K562 (cell line): Measurements from ENCODE around the gene FETUB. TPM values are rescaled to one million over a fixed set of nuclear protein-coding genes. Genes with fewer than 3 reads are reported as not detected.

Experiments
- ATAC-seq: fragments of 200-7000 bp; cut with Tn5 transposase; 3 replicates; pipeline ENCODE4 v1.9.1; 2020; ENCODE audit warnings: moderate library complexity
- BruUV-seq: library from RNA; stranded (reverse); fragments of 400-500 nt; replicated peaks from 2 replicates; lab custom pipeline; 2021; lab: Mats Ljungman, UMichigan
- CTCF ChIA-PET: fragments of 300-600 bp; formaldehyde crosslinking; extraction: SDS; loops from one replicate; lab custom pipeline; 2021; ENCODE audit warnings: low intra/inter-chr PET ratio; lab: Yijun Ruan, JAX
- POLR2A ChIA-PET: fragments of 300-600, 350-650 bp; sonication (Branson Sonifier 250); formaldehyde crosslinking; extraction: SDS; loops from one replicate; lab custom pipeline; 2021; ENCODE audit warnings: antibody characterized with exemption, inconsistent platforms; lab: Yijun Ruan, JAX
- DNase-seq, 4 experiments: peaks; one replicate each; pipeline versions ENCODE4 v3.0.0 to v3.0.0-alpha.2; 2011 to 2018; ENCODE audit warnings: low spot score in 3 of 4, mixed read lengths in 3 of 4; ENCODE audit errors: extremely low read depth in 1 of 4
- FAIRE-seq: peaks from 2 replicates; lab custom pipeline; 2011; peaks lifted over from hg19 to GRCh38; lab: Jason Lieb, UNC
- H2AFZ ChIP-seq: 2 replicates; pipeline ENCODE4 v1.6.0; 2011; ENCODE audit warnings: low read depth, low read length, control low read depth, inconsistent platforms
- H3K27ac ChIP-seq: fragments of 200-600 bp; 3 replicates; pipeline ENCODE4 v1.8.0; 2011; ENCODE audit warnings: low read depth, mild to moderate bottlenecking, control low read depth, inconsistent platforms, low read length, moderate library complexity, mixed read lengths; ENCODE audit errors: extremely low read depth
- H3K27me3 ChIP-seq, 2 experiments: fragments of 300-600 bp in 1 of 2; 2 replicates in 1 of 2; 3 replicates in 1 of 2; pipeline versions ENCODE4 v1.6.0 to v1.8.0; 2011; ENCODE audit warnings: inconsistent platforms in 2 of 2, low read length in 2 of 2, mild to moderate bottlenecking in 1 of 2, mixed read lengths in 1 of 2, moderate library complexity in 1 of 2; ENCODE audit not compliant: control insufficient read depth in 2 of 2, insufficient read depth in 2 of 2
- H3K36me3 ChIP-seq: fragments of 300-600 bp; 3 replicates; pipeline ENCODE4 v1.8.0; 2011; ENCODE audit warnings: mild to moderate bottlenecking, low read length, inconsistent platforms; ENCODE audit not compliant: control insufficient read depth, insufficient read depth
- H3K4me1 ChIP-seq, 2 experiments: fragments of 200-600 bp in 1 of 2; replicated peaks in 1 of 2; 2 replicates in 1 of 2; 3 replicates in 1 of 2; pipeline versions ENCODE4 v1.5.1 to v1.8.0; 2011; ENCODE audit warnings: inconsistent platforms in 2 of 2, low read length in 2 of 2, mild to moderate bottlenecking in 1 of 2, mixed read lengths in 1 of 2, moderate library complexity in 1 of 2; ENCODE audit not compliant: control insufficient read depth in 2 of 2, insufficient read depth in 2 of 2
- H3K4me2 ChIP-seq: 2 replicates; pipeline ENCODE4 v1.6.1; 2011; ENCODE audit warnings: low read length, control low read depth, inconsistent platforms, mixed read lengths; ENCODE audit not compliant: insufficient read depth
- H3K4me3 ChIP-seq: fragments of 200-600 bp; sonication (generic), shearing (Covaris generic); 2 replicates; pipeline ENCODE4 v1.5.1; 2016; ENCODE audit warnings: control low read depth, inconsistent platforms
- H3K79me2 ChIP-seq: fragments of 200-600 bp; 3 replicates; pipeline ENCODE4 v1.8.0; 2011; ENCODE audit warnings: low read length, inconsistent platforms; ENCODE audit not compliant: control insufficient read depth, insufficient read depth
- H3K9ac ChIP-seq, 2 experiments: 2 replicates each; pipeline versions ENCODE4 v1.6.0 to v1.6.1; 2011; ENCODE audit warnings: low read depth in 2 of 2, low read length in 2 of 2, control low read depth in 1 of 2, inconsistent platforms in 1 of 2, mild to moderate bottlenecking in 1 of 2, mixed read lengths in 1 of 2; ENCODE audit not compliant: insufficient read depth in 1 of 2
- H3K9me1 ChIP-seq: one replicate; pipeline ENCODE4 v1.6.0; 2011; ENCODE audit warnings: inconsistent platforms, mild to moderate bottlenecking, low read length, moderate library complexity; ENCODE audit not compliant: control insufficient read depth, insufficient read depth
- H3K9me3 ChIP-seq: replicated peaks from 2 replicates; pipeline ENCODE4 v1.5.1; 2011; ENCODE audit warnings: low read depth, low read length, inconsistent platforms; ENCODE audit not compliant: control insufficient read depth, insufficient read depth
- H4K20me1 ChIP-seq: replicated peaks from 2 replicates; pipeline ENCODE4 v1.6.1; 2011; ENCODE audit warnings: low read length, inconsistent platforms, mixed read lengths; ENCODE audit not compliant: control insufficient read depth, insufficient read depth
- C11orf30 ChIP-seq: fragments of 450-650 bp; IDR thresholded peaks from 2 replicates; pipeline ENCODE4 v1.6.1; 2016; ENCODE audit warnings: low read depth, mild to moderate bottlenecking
- HES1 ChIP-seq: fragments of 450-650 bp; IDR thresholded peaks from 2 replicates; pipeline ENCODE4 v1.6.1; 2016; ENCODE audit warnings: low read depth, mild to moderate bottlenecking, moderate library complexity
- KLF10 ChIP-seq: fragments of 250-450 bp; sonication (Bioruptor Pico); IDR thresholded peaks from 2 replicates; pipeline ENCODE4 v1.6.1; 2021; ENCODE audit warnings: matching md5 sums
- NR2C1 ChIP-seq, 2 experiments: fragments of 450-650 bp; IDR thresholded peaks; 2 replicates each; pipeline ENCODE4 v1.6.1; 2017; ENCODE audit warnings: mild to moderate bottlenecking in 2 of 2, antibody characterized with exemption in 1 of 2, inconsistent platforms in 1 of 2, missing compliant biosample characterization in 1 of 2, missing genetic modification characterization in 1 of 2
- SPI1 ChIP-seq: IDR thresholded peaks from 2 replicates; pipeline ENCODE4 v1.6.1; 2011; ENCODE audit warnings: low read depth, low read length, control low read depth, borderline replicate concordance
- U2AF1 ChIP-seq: fragments of 200-400 bp; formaldehyde crosslinking; optimal IDR thresholded peaks from 2 replicates; pipeline ENCODE3; 2017; ENCODE audit warnings: mild to moderate bottlenecking, low read depth, low read length, moderate library complexity
- ZNF165 ChIP-seq: fragments of 250-450 bp; sonication (Bioruptor Pico); IDR thresholded peaks from 2 replicates; pipeline ENCODE4 v1.4.0; 2020; ENCODE audit warnings: borderline replicate concordance
- WGBS: fragments of 100-300 bp; shearing (Covaris generic); methylation state at CpG from one replicate; pipeline ENCODE4 v1.1.6; 2016; ENCODE audit warnings: low coverage, mixed read lengths; ENCODE audit not compliant: insufficient coverage; ENCODE audit errors: missing lambda C conversion rate; 5-methylcytosine and 5-hydroxymethylcytosine counted together
- in situ Hi-C: fragments of 300-500 bp; cut with MboI; formaldehyde crosslinking; loops from 4 replicates; pipeline ENCODE4 v1.15.0; 2018; ENCODE audit warnings: inconsistent platforms, mixed read lengths
- intact Hi-C: fragments of 100-400 bp; cut with micrococcal nuclease; formaldehyde crosslinking; loops from 2 replicates; pipeline ENCODE4 v1.14.2; 2022
- polyA plus RNA-seq, 8 experiments: library from polyadenylated mRNA; depleted of rRNA in 4 of 8; stranded (reverse) in 5 of 8; unstranded in 3 of 8; fragments of >200 nt; fragmentation: Nextera tagmentation in 2 of 8; fragmentation: Illumina TruSeq in 1 of 8; extraction: Ambion mirVana in 2 of 8; extraction: Trizol in 1 of 8; gene quantifications; 2 replicates each; pipeline versions ENCODE4 v1.2.1 to v1.2.3, GENCODE V29; 2011 to 2014; ENCODE audit warnings: inconsistent platforms in 1 of 8, missing spikeins in 1 of 8
- total RNA-seq, 7 experiments: library from RNA; depleted of rRNA in 6 of 7; stranded (reverse); fragments of >200 nt in 6 of 7; fragmentation: Illumina TruSeq in 2 of 7; extraction: Trizol in 2 of 7; gene quantifications; 2 replicates each; pipeline versions ENCODE4 v1.2.1 to v1.2.3, GENCODE V29; 2011 to 2021; ENCODE audit warnings: low replicate concordance in 1 of 7
- TF ChIP-seq, protein P1 (sequence below): sonication (generic); formaldehyde crosslinking; IDR thresholded peaks from 2 replicates; pipeline ENCODE4 v1.8.0; 2022; ENCODE audit warnings: missing genetic modification reagents, mild to moderate bottlenecking, borderline replicate concordance

The FETUB gene
- total and polyA plus RNA-seq, 9 of the 15 experiments (the other 6 are each of a cell fraction or from before 2014, with no cell fraction given): not detected

DNA sequence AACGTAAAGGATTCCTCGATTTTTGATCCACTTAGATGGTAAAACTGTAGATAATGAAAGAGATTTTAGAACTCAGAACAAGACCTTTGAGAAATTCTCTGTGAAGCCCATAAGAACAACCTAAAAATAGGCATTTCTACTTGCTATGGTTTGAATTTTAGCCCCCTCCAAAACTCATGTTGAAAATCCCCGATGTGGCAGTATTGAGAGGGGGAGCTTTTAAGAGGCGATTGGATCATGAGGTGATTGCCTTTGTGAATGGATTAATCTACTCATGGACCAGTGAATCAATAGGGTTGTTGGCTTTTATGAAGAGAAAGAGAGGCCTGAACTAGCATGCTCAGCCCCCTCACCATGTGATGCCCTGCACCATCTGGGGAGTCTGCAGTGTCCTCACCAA, 47.5 kb upstream of the FETUB start:
- 55% methylated on average over 4 of the region's 4 CpGs for WGBS
- POLR2A ChIA-PET: interaction anchor here (1.4 to 3.8 kb wide), 2 partner anchors 191 kb away, joined by 4 to 23 read pairs; partner anchors contain the start of gene EIF4A2
- no TSS peak for BruUV-seq

More for the DNA sequence above, 47.5 kb upstream of the FETUB start:
- no peak for ATAC-seq
- no peaks in the 10 kb centered on the region for H3K36me3 ChIP-seq
- no peak overlapping the region for H3K27ac ChIP-seq
- H3K4me3 ChIP-seq: no peak overlapping the region
- intact Hi-C loops: no loop called here
- no peak overlapping the region for H3K4me2 ChIP-seq
- H3K79me2 ChIP-seq: no peaks in the 10 kb centered on the region
- TF ChIP-seq C11orf30 (0 out of 2 replicates have a peak, but pooled peaks have one; percentile 7), SPI1 (no peak), KLF10 (no peak), NR2C1 (IDR thresholded peaks at IDR 0.05) (no peak), NR2C1 (tag; IDR thresholded peaks at IDR 0.05) (no peak), HES1 (no peak), U2AF1 (no peak), ZNF165 (CRISPR knock-in tag) (no peak)
- TF ChIP-seq, protein P1, sequence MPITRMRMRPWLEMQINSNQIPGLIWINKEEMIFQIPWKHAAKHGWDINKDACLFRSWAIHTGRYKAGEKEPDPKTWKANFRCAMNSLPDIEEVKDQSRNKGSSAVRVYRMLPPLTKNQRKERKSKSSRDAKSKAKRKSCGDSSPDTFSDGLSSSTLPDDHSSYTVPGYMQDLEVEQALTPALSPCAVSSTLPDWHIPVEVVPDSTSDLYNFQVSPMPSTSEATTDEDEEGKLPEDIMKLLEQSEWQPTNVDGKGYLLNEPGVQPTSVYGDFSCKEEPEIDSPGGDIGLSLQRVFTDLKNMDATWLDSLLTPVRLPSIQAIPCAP (CRISPR knock-in tag): no peak
- H3K4me1 ChIP-seq: peaks cover 0 to 33% of the 10 kb centered on the region in 2 experiments; a peak in 4 of 5 replicates
- CTCF ChIA-PET: no interaction called here
- no peaks in the 10 kb centered on the region for H3K9me3 ChIP-seq
- FAIRE-seq: no peak
- H4K20me1 ChIP-seq: no peaks in the 10 kb centered on the region
- H3K27me3 ChIP-seq: no peaks in the 10 kb centered on the region
- no peak overlapping the region for H3K9ac ChIP-seq
- DNase-seq: no peak
- in situ Hi-C loops: no loop called here
- no peak overlapping the region for H2AFZ ChIP-seq
- H3K9me1 ChIP-seq: no peaks in the 10 kb centered on the region
